Activated CD4-positive, alpha-beta T cell treated with anti-CD3 and anti-CD28 coated beads, Interleukin-2, amount 50 U/mL, for 24 hours (primary cell): ENCODE measurements around the gene UCN2.
"Not testable (repeated sequence)": the region's sequence is repeated elsewhere in the genome, so short reads cannot be mapped to it uniquely, and the experiment has no call there.

Experiments used
- DNase-seq, 2 donors: peaks; one replicate each; pipeline ENCODE4 v3.0.0-alpha.2; 2020; ENCODE audit warnings: low read depth in 1 of 2, low spot score in 1 of 2

UCN2 gene

DNA sequence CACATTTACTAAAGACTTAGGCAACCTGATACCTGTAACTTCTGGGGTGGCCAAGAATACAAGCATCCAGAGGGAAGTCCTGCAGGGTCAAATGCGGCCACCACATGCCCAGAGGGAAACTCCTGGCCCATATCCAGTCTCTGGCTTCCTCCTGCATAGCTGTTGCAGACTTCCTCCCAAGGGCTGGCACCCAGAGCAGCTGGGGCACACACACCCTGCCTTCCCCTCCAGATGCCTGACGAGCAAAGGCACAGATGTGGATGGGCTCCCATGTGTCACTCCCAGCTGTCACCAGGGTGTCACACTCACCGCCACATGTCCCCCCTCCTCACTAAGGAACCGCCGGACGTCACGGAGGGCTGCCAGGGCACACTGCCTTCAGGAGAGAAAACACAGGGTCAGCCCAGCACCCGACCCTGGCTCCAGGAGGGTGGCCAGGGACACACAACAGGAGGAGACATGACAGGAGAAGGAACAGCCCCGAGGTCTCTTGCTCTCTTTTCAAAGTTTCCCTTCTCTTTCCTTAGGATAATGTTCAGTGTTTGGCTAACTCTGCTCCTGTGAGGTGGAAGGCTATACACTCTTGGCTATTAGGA is 20.2 kb downstream of the UCN2 start:
- no peak for DNase-seq

- no peak for DNase-seq
Observed at GRCh38 chr3:48538451-48538850, 25.1 kb downstream of the UCN2 start.

GRCh38 chr3:48536785-48537184 is 26.8 kb downstream of the UCN2 start:
- no peak for DNase-seq

DNA sequence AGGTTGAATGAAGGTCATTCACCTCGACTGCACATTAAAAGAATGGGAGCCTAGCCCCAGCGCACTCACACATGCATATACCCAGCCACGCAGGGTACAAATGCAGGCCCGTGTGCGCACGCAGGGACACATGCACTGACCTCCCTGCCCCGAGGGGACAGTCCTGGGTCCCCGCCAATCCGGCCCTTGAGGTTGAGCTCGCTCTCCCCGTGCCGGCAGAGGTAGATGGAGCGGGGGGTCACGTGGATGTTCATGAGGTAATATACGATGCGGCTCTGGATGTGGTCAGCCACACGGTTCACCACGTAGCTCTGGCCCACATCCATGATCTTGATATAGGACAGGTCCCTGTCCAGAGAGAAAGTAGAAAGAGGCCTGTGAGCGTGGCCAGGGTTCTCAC is 27.5 kb downstream of the UCN2 start:
- DNase-seq, result no peak

- no peak for DNase-seq
Observed at GRCh38 chr3:48535578-48535977, 28.0 kb downstream of the UCN2 start.

DNA sequence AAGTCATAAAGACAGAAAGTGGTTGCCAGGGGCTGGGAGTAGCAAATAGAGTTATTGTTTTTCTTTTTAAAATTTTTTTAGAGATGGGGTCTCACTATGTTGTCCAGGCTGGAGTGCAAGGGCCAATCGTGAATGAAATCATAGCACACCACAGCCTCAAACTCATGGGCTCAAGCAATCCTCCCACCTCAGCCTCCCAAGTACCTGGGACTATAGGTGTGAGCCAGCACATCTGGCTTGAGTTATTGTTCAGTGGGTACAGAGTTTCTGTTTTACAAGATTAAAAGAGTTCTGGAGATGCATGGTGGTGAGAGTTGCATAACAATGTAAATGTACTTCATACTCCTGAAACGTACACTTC is 30.6 kb downstream of the UCN2 start:
- no peak for DNase-seq

GRCh38 chr3:48532271-48532976 is 31.2 kb downstream of the UCN2 start:
- no peak for DNase-seq

DNA sequence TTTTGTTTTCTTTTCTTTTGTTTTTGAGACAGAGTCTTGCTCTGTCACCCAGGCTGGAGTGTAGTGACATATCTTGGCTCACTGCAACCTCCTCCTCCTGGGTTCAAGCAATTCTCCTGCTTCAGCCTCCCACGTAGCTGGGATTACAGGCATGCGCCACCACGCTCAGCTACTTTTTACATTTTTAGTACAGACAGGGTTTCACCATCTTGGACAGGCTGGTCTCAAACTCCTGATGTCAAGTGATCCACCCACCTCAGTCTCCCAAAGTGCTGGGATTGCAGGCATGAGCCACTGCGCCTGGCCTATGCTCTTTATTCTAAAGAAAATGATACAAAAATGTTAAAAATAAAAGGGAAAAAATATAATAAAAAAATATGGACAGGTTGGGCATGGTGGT is 32.9 kb downstream of the UCN2 start:
- DNase-seq, result not testable (repeated sequence)

DNA sequence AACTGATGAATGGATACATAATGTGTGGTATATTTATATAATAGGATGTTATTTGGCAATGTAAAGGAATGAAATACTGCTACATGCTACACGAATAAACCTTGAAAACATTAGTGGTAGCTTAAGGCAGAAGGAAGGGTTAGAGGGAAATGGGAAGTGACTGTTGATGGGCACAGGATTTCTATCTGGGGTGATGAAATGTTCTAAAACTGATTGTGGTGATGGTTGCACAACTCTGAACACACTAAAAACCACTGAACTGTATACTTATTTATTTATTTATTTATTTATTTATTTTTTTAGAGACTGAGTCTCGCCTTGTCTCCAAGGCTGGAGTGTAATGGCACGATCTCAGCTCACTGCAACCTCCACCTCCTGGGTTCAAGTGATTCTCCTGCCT is 34.8 kb downstream of the UCN2 start:
- no peak for DNase-seq

- DNase-seq, result no peak
Observed at GRCh38 chr3:48528048-48528447, 35.5 kb downstream of the UCN2 start.

DNA sequence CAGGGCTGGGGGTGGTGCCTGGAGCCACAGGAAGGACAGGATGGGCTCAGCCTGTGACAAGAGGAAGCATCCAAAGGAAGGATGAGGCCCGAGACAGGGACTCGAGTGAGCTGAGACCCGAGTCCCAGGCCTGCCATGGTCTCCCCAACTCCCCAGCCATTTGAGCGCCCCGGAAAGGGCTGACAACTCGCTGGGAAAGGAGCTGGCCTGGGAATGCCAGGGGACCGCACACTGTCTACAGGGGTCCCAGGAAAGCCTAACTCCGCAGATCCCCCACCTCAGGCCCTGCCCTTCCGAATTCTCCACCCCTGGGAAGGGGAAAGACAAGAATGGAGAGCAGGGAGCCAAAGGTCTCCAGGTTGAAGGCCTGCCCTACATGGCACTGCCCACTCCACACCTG is 38.6 kb downstream of the UCN2 start:
- DNase-seq, result no peak

DNA sequence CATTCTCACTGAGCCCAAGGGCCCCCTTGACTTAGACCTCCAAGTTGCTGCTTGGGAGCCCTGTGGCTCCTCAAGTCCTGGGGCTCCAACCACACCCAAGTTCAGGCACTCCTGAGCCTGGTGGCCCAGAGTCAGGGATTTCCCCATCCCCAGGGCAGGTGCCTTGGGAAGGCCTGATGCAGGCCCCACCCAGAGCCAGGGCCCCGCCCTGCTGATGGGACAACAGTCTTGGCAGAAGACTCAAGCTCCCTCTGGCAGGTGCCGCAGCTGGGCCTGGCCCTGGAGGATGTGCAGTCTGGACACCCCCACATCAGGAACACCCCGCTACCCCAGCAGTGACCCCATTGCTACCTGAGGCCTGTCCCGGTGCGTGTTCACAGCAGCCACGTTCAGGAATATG is 41.9 kb downstream of the UCN2 start:
- no peak for DNase-seq

- no peak for DNase-seq
Observed at GRCh38 chr3:48519277-48519643, 44.3 kb downstream of the UCN2 start.

DNA sequence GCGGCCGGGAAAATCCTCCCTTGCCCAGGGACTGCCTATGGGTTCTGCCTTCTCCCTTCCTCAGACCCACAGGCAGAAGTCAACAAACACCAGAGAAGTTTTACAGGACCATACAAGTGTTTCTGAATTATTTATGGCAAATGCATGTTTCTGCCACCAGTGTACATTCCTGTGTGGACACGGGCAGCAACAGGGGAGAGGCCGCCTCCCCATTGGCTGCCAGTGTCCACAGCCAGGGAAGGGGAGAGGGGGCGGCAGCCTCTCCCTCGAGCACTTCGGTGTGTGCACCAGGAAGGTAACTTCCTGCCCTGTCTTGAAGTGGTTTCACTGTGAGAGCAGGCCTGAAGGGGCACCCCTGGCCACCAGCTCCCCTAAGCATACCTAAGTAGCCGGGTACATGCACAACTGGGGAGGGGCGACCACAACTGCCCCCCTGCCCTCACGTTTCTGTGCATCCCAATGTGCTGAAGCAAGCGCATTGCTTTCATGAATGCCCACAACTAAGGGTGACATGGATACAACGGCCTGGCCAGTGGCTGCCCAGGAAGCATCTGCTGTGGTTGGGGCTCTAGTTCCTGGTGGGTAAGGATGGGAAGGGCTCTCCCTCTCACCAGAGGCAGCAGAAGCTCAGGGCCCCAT is 44.8 kb downstream of the UCN2 start:
- no peak for DNase-seq

- no peak for DNase-seq
Observed at GRCh38 chr3:48518069-48518468, 45.5 kb downstream of the UCN2 start.

DNA sequence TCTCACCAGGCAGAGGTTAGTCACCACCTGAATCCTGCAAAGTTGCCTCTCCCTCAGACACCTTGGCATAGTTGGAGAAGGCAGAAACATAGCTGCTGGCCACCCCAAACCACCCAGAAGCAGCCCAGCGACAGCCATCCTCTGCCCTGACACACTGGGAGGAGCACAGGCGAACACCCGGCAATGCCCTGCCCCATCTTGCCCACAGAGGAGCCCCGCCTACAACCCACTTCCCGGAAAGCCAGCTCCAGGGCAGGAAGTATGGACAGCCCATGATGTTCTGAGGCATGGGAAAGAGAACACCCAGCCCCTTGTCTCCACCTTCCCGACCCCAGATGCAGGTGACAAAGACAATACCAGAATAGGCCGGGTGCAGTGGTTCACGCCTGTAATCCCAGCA is 47.0 kb downstream of the UCN2 start:
- DNase-seq, result no peak

DNA sequence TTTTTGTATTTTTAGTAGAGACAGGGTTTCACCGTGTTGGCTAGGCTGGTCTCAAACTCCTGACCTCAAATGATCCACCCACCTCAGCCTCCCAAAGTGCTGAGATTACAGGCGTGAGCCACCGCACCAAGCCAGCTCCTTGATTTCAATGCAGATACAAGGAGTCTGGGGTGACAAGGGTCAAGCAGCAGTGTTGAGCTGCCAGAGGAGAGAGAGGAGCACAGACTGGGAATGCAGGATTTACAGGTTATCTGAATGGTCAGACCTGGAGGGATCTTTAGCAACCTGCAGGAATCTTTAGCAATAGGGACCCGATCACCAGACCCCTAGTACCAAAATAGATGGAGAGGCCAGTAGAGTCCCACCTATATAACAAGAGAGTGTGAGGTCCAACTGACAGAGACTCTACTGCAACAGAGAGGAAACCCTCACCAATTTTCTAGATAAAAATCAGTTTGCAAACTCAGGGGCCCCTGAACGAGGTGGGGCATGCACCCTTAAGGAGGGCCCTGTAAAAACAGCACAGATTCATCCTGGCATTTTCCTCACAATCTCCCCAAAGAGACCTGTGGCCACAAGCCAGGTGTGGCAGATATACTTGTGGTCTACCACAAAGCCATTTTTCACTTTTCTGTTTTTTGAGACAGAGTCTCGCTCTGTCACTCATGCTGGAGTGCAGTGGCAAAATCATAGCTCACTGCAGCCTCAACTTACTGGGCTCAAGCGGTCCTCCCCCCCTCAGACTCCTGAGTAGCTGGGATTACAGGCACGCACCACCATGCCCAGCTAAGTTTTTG is 49.0 kb downstream of the UCN2 start:
- no peak for DNase-seq
